Activated naive CD4-positive, alpha-beta T cell treated with anti-CD3 and anti-CD28 coated beads, Interleukin-2, amount 50 U/mL, for 72 hours (primary cell): Measurements from ENCODE around the gene PLXNB1. TPM values are rescaled to one million over a fixed set of nuclear protein-coding genes. Genes with fewer than 3 reads are reported as not detected.
"Not testable (repeated sequence)": the region's sequence is repeated elsewhere in the genome, so short reads cannot be mapped to it uniquely, and the experiment has no call there.

Source experiments
- ATAC-seq, 2 donors: fragments of 150-1000 bp; cut with Tn5 transposase; 2 replicates each; pipeline ENCODE4 v1.10.0; 2021; ENCODE audit warnings: mild to moderate bottlenecking in 2 of 2, moderate library complexity in 2 of 2
- DNase-seq, 2 donors: peaks; one replicate each; pipeline ENCODE4 v3.0.0; 2021 to 2022; ENCODE audit warnings: low spot score in 2 of 2
- H3K27ac Mint-ChIP-seq, 2 donors: one replicate each; pipeline ENCODE4 v1.8.0; 2022; ENCODE audit warnings: mild to moderate bottlenecking in 2 of 2, mixed read lengths in 2 of 2
- H3K36me3 Mint-ChIP-seq, 2 donors: one replicate each; pipeline ENCODE4 v1.8.0; 2022; ENCODE audit warnings: mixed read lengths in 2 of 2
- H3K9me3 Mint-ChIP-seq, 2 donors: one replicate each; pipeline ENCODE4 v1.8.0; 2022; ENCODE audit warnings: mixed read lengths in 2 of 2
- total RNA-seq, 2 donors: library from RNA; stranded (reverse); gene quantifications; one replicate each; pipeline ENCODE4 v1.2.3, GENCODE V29; 2022

The PLXNB1 gene
- total RNA-seq, 2 donors from 2014 or later: 3.0 to 7.3 TPM

- Mint-ChIP-seq H3K9me3 (no peaks in the 10 kb centered on the region), H3K36me3 (peaks cover 19 to 38% of the 10 kb centered on the region in 2 donors), H3K27ac (peak overlapping the region; percentile 96 to 98)
- ATAC-seq (peak; percentile 43 to 48), DNase-seq (peak in 1 of 2 donors; percentile 65)
Observed at GRCh38 chr3:48466386-48467109, 36.7 kb upstream of the PLXNB1 start.

DNA sequence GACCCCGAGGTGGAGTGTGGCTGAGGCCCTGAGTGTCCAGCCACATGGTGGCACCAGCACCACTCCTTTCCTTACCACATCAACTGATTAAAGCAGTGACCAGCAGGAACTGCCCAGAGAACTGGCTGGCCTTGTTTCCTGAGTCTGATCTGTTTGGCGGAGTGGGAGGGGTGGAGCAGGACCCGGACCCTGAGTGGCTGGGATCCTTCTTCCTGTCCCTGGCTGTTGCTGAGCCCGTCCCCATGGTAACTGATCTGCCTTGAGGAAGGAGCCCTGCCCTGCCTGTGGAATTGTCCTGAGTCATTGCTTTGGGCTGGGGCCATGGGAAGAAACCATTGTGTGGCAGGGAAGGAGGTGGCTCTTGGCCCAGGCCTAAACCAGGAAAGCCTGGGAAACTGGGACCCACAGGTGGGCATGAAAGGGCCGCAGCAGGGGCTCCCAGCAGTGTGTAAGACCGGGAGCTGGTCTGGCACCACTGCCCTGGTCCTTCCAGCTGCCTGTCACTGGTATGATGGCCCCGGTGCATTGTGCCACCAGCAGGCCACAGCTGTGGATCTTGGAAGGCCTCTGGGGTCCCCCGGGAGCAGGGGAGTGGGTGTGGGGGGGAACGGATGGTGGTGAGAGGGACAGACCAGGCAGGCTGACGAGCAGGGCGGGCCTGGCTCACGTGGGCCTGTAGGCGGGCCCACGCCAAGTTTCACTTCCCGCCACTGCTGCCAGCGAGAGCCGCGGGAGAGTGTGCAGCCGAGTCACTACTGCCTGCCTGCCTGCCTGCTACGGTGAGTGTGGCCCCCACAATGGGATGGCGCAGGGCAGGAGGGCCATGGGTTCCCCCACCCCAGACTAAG lies 35.9 kb upstream of the PLXNB1 start:
- peak; percentile 93 to 95 for ATAC-seq
- H3K9me3 Mint-ChIP-seq: no peaks in the 10 kb centered on the region
- H3K36me3 Mint-ChIP-seq: peaks cover 19 to 38% of the 10 kb centered on the region in 2 donors
- peak; percentile 81 to 89 for DNase-seq
- peak overlapping the region; percentile 96 to 98 for H3K27ac Mint-ChIP-seq

- ATAC-seq: no peak
- no peak for DNase-seq
- Mint-ChIP-seq H3K36me3 (peaks cover 19 to 35% of the 10 kb centered on the region in 2 donors), H3K27ac (peak overlapping the region; percentile 96 to 98), H3K9me3 (no peaks in the 10 kb centered on the region)
Observed at GRCh38 chr3:48465237-48465530, 35.3 kb upstream of the PLXNB1 start.

DNA sequence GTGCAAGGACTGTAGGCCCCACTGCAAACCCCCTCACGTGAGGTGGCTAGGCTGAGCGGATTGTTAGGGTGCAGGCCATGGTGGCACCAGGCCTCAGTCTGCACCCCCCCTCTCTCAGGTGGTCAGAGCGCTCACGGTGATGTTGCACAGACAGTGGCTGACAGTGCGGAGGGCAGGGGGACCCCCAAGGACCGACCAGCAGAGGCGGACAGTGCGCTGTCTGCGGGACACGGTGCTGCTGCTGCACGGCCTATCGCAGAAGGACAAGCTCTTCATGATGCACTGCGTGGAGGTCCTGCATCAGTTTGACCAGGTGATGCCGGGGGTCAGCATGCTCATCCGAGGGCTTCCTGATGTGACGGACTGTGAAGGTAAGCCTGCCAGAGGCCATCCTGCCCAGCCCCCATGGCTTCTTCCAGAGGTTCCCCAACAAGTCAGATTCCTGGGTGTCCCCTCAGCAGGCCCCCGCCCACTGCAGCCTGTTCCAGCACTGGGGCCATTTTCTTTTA lies 34.9 kb upstream of the PLXNB1 start:
- no peak for DNase-seq
- Mint-ChIP-seq H3K36me3 (peaks cover 19 to 31% of the 10 kb centered on the region in 2 donors), H3K27ac (peak overlapping the region in 1 of 2 donors; percentile 98), H3K9me3 (no peaks in the 10 kb centered on the region)
- ATAC-seq: no peak

DNA sequence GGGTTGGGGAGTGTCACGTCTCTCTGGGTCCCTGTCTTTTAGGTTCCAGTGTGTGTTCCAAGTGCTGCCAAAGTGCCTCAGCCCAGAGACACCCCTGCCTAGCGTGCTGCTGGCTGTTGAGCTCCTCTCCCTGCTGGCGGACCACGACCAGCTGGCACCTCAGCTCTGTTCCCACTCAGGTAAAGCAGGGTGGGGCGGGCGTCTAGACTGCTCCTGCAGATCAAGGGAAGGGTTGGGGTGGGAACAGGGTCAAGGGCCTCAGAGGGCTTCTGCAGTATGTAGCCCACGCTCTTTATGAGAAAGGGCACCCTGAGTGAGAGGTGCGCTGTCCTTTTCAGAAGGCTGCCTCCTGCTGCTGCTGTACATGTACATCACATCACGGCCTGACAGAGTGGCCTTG lies 33.8 kb upstream of the PLXNB1 start:
- Mint-ChIP-seq H3K36me3 (peaks cover 19 to 23% of the 10 kb centered on the region in 2 donors), H3K27ac (peak overlapping the region in 1 of 2 donors; percentile 22), H3K9me3 (no peaks in the 10 kb centered on the region)
- DNase-seq (no peak), ATAC-seq (no peak)

GRCh38 chr3:48461767-48462166 lies 31.9 kb upstream of the PLXNB1 start:
- not testable (repeated sequence) for ATAC-seq, H3K27ac Mint-ChIP-seq, H3K9me3 Mint-ChIP-seq, DNase-seq, H3K36me3 Mint-ChIP-seq

DNA sequence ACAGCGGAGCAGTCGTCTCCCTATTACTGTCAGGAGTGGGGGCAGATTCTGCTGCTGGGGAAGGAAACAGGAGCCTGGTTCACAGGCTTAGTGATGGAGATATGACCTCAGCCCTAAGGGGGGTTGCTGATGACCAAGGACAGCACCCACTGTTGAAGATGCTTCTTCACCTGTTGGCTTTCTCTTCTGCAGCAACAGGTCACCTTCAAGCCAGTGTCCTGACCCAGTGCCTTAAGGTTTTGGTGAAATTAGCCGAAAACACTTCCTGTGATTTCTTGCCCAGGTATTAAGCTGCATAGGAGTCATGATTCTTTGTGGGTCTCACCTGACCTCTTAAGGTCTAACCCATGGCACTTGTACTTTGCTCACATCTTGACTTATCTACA lies 30.6 kb upstream of the PLXNB1 start:
- Mint-ChIP-seq H3K36me3 (no peaks in the 10 kb centered on the region), H3K27ac (peak overlapping the region in 1 of 2 donors; percentile 2), H3K9me3 (no peaks in the 10 kb centered on the region)
- DNase-seq (no peak), ATAC-seq (no peak)

DNA sequence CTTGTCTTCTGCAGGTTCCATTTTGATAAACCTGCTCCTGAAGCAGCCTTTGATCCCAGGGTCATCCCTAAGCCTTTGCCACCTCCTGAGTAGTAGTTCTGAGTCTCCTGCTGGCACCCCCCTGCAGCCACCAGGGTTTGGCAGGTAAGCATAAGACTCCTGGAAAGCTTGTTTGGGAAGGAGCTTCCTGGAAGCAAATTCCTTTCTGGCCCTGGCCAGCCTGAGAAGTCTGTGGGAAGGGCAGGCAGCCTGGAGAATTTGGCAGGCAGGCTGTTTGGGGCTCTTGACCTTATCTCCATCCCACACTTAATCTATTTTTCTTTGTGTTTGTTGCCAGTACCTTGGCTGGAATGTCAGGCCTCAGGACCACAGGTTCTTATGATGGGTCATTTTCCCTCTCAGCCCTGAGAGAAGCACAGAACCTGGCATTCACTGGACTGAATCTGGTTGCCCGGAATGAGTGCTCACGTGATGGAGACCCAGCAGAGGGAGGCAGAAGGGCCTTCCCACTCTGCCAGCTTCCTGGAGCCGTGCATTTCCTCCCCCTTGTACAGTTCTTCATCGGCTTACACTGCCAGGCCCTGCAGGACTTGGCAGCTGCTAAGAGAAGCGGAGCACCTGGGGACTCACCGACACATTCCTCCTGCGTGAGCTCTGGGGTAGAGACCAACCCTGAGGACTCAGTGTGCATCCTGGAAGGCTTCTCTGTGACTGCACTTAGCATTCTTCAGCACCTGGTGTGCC lies 30.1 kb upstream of the PLXNB1 start:
- no peaks in the 10 kb centered on the region for H3K9me3 Mint-ChIP-seq
- DNase-seq (no peak), ATAC-seq (no peak)
- H3K36me3 Mint-ChIP-seq: peaks cover 0 to 3% of the 10 kb centered on the region in 2 donors
- no peak overlapping the region for H3K27ac Mint-ChIP-seq

GRCh38 chr3:48459331-48459730 lies 29.4 kb upstream of the PLXNB1 start:
- Mint-ChIP-seq H3K9me3 (no peaks in the 10 kb centered on the region), H3K27ac (no peak overlapping the region), H3K36me3 (peaks cover 0 to 5% of the 10 kb centered on the region in 2 donors)
- ATAC-seq (no peak), DNase-seq (no peak)

DNA sequence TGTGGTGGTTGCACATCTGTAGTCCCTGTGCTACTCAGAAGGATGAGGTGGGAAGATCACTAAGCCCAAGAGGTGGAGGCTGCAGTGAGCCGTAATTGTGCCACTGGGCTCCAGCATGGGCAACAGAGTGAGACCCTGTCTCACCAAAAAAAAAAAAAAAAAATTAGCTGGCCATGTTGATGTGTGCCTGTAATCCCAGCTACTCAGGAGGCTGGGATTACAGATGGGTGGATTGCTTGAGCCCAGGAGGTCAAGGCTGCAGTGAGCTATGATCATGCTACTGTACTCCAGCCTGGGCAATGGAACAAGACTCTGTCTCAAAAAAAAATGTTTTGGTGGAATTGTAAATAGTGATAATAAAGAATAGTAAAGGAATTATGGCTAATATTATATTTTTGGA lies 26.6 kb upstream of the PLXNB1 start:
- Mint-ChIP-seq H3K36me3 (peaks cover 6 to 15% of the 10 kb centered on the region in 2 donors), H3K27ac (no peak overlapping the region), H3K9me3 (no peaks in the 10 kb centered on the region)
- ATAC-seq (no peak), DNase-seq (no peak)

GRCh38 chr3:48451270-48451669 lies 21.4 kb upstream of the PLXNB1 start:
- Mint-ChIP-seq H3K36me3 (peaks cover 10 to 30% of the 10 kb centered on the region in 2 donors), H3K9me3 (no peaks in the 10 kb centered on the region), H3K27ac (no peak overlapping the region)
- no peak for ATAC-seq
- DNase-seq: no peak

- DNase-seq: peak; percentile 87 to 90
- peaks cover 7 to 23% of the 10 kb centered on the region in 2 donors for H3K36me3 Mint-ChIP-seq
- peak within 1 kb of the TSS; percentile 90 to 96 for H3K27ac Mint-ChIP-seq
- peak; percentile 97 to 99 for ATAC-seq
- no peaks in the 10 kb centered on the region for H3K9me3 Mint-ChIP-seq
Observed at GRCh38 chr3:48446425-48447193, 16.7 kb upstream of the PLXNB1 start, which contains the start of gene ATRIP. TSS of gene ATRIP (plus strand) at chr3:48446737. CDS start at chr3:48446846, 109 bp downstream.

GRCh38 chr3:48446043-48446424 lies 16.1 kb upstream of the PLXNB1 start:
- Mint-ChIP-seq H3K9me3 (no peaks in the 10 kb centered on the region), H3K36me3 (peaks cover 7 to 23% of the 10 kb centered on the region in 2 donors), H3K27ac (peak overlapping the region; percentile 90 to 96)
- no peak for ATAC-seq
- DNase-seq: no peak

GRCh38 chr3:48445277-48445882 lies 15.5 kb upstream of the PLXNB1 start:
- DNase-seq (no peak), ATAC-seq (no peak)
- H3K36me3 Mint-ChIP-seq: peaks cover 11 to 28% of the 10 kb centered on the region in 2 donors
- H3K9me3 Mint-ChIP-seq: no peaks in the 10 kb centered on the region
- H3K27ac Mint-ChIP-seq: peak overlapping the region in 1 of 2 donors; percentile 90

GRCh38 chr3:48441940-48442339 lies 12.1 kb upstream of the PLXNB1 start:
- peak overlapping the region in 1 of 2 donors; percentile 96 for H3K27ac Mint-ChIP-seq
- no peaks in the 10 kb centered on the region for H3K9me3 Mint-ChIP-seq
- peaks cover 20 to 23% of the 10 kb centered on the region in 2 donors for H3K36me3 Mint-ChIP-seq
- DNase-seq (no peak), ATAC-seq (no peak)

GRCh38 chr3:48440590-48440958 lies 10.7 kb upstream of the PLXNB1 start:
- Mint-ChIP-seq H3K9me3 (no peaks in the 10 kb centered on the region), H3K36me3 (peaks cover 14 to 17% of the 10 kb centered on the region in 2 donors), H3K27ac (peak overlapping the region in 1 of 2 donors; percentile 96)
- DNase-seq (no peak), ATAC-seq (no peak)
